Activated naive CD8-positive, alpha-beta T cell treated with anti-CD3 and anti-CD28 coated beads, Interleukin-2, amount 50 U/mL, for 16 hours (primary cell): Measurements from ENCODE around the gene HBE1.
"Not testable (repeated sequence)": the region's sequence is repeated elsewhere in the genome, so short reads cannot be mapped to it uniquely, and the experiment has no call there.

Experiments
- DNase-seq: peaks from one replicate; pipeline ENCODE4 v3.0.0-alpha.2; 2020; ENCODE audit warnings: low read depth, low spot score

Gene HBE1

GRCh38 chr11:5269715-5270147 lies at the start of gene HBE1:
TSS of gene HBE1 (minus strand) at chr11:5269945. CDS start at chr11:5269890, 55 bp downstream.
- no peak for DNase-seq

- DNase-seq: no peak
Measured at GRCh38 chr11:5317292-5317691, 47.5 kb upstream of the HBE1 start.

GRCh38 chr11:5313326-5314023 lies 43.7 kb upstream of the HBE1 start:
- not testable (repeated sequence) for DNase-seq

- DNase-seq: no peak
Measured at GRCh38 chr11:5310423-5310822, 40.7 kb upstream of the HBE1 start.

GRCh38 chr11:5307256-5308019 lies 37.7 kb upstream of the HBE1 start:
- DNase-seq: no peak

GRCh38 chr11:5304046-5304445 lies 34.3 kb upstream of the HBE1 start:
- DNase-seq: no peak

- no peak for DNase-seq
Measured at GRCh38 chr11:5303626-5304025, 33.9 kb upstream of the HBE1 start.

- no peak for DNase-seq
Measured at GRCh38 chr11:5301846-5302245, 32.1 kb upstream of the HBE1 start, which contains the start of gene OR51B4. TSS of gene OR51B4 (minus strand) at chr11:5301946. CDS start at chr11:5301946, 0 bp downstream.

- no peak for DNase-seq
Measured at GRCh38 chr11:5300251-5300650, 30.5 kb upstream of the HBE1 start.

GRCh38 chr11:5298451-5298850 lies 28.7 kb upstream of the HBE1 start:
- DNase-seq: no peak

GRCh38 chr11:5297721-5298323 lies 28.1 kb upstream of the HBE1 start:
- DNase-seq: no peak

GRCh38 chr11:5294342-5294995 lies 24.7 kb upstream of the HBE1 start:
- not testable (repeated sequence) for DNase-seq

GRCh38 chr11:5293028-5293427 lies 23.3 kb upstream of the HBE1 start:
- DNase-seq: no peak

GRCh38 chr11:5291207-5291838 lies 21.6 kb upstream of the HBE1 start:
- DNase-seq: no peak

GRCh38 chr11:5290106-5290505 lies 20.4 kb upstream of the HBE1 start:
- DNase-seq: no peak

- no peak for DNase-seq
Measured at GRCh38 chr11:5289696-5290095, 20.0 kb upstream of the HBE1 start.

GRCh38 chr11:5288906-5289550 lies 19.3 kb upstream of the HBE1 start:
- no peak for DNase-seq

GRCh38 chr11:5288108-5288905 lies 18.6 kb upstream of the HBE1 start:
- DNase-seq: no peak

- no peak for DNase-seq
Measured at GRCh38 chr11:5286901-5287300, 17.2 kb upstream of the HBE1 start.

GRCh38 chr11:5286351-5286750 lies 16.6 kb upstream of the HBE1 start:
- no peak for DNase-seq
